GM18498 (cell line): ENCODE results near the gene DOCK4.

ENCODE experiments used
- ATAC-seq: cut with Tn5 transposase; IDR thresholded peaks from one replicate; pipeline ENCODE4 v1.9.1; 2021; ENCODE audit warnings: mild to moderate bottlenecking, moderate library complexity; ENCODE audit not compliant: unreplicated experiment

The DOCK4 gene

DNA sequence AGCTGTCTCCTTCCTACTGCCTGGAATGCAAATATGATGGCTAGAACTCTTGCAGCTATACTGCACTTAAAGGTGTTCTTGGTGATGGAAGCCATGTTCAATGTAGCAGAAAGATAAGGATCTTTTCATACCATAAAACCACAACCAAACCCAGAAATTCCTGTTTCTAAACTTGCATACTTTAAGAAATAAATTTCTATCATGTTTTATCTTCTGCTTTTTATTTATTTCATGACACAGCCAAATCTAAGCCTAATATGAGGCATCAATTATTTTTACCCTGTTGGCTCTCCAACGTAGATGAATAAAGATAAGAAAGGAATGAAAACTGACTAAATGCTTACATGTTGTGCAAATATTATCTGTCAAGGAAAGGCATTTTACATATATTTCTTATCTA is 224.1 kb downstream of the DOCK4 start:
- ATAC-seq, result no peak

DNA sequence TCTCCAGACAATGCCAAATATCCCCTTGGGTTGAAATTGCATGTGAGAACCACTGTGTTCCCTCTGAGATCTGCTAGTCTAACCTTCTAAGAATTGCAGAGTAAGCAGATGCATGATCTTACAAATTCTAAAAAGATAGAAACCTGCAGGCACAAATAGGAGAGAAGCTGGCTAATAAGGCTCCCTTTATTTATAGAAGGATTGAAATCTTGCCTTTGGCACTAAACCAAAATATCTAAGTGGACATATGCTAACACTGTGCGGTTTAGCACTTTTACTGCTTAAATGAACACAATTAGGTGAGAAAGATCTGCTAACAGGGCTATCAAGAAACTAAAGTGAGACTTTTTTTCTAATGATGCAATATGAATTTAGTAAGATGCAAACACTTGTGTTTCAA is 225.5 kb downstream of the DOCK4 start:
- no peak for ATAC-seq

DNA sequence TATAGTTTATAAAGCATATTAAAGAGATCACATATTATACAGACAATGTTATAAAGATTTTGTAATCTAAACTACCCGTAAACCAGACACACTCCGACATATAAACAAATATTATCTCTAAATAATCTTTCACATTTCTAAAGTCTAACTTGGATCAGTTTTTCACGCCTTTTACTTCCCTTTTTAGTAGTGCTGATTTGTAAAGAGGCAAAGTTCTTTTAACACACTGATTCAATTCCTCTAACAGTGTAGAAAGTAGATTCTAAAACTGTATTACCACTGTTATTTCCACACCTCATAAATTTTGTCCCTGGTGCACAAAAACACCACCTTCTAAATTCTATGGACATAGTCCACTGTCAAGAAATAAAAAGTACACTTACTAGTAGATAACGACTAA is 230.9 kb downstream of the DOCK4 start:
- no peak for ATAC-seq

DNA sequence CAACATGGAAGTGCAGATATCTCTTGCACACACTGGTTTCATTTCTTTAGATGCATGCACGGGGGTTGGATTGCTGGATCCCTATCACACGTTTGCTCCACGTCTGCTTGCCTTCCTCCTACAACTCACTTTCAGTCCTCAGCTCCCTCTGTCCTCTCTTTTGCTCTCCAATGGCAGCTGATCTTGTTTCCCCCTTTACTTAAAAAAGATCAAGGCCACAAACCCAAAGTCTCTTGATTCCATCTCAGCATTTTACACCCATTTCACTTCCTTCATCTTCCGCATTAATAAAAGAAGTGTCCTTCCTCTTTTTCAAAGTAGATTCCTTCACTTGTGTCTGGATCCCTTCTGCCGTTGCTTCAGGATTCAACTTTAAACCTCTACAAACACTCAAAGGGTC is 245.2 kb downstream of the DOCK4 start:
- ATAC-seq, result no peak

DNA sequence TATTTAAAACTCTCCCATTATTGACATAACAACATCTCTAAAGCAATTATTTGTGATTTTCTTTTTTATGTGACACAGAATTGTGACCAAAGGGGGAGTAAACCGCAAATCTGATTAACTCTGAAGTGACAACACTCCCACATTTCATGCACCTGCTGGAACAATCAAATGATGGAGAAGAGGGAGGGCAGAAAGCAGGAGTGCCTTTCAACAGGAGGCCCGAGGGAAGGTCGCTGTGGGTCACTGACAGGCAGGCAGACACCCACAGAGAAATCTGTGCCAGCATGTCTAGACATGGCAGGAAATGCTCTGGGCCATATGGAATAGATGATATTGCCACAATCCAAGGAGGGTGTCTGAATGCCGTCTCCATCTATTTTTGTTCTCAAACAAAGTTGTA is 247.3 kb downstream of the DOCK4 start:
- ATAC-seq, result peak; percentile 6

DNA sequence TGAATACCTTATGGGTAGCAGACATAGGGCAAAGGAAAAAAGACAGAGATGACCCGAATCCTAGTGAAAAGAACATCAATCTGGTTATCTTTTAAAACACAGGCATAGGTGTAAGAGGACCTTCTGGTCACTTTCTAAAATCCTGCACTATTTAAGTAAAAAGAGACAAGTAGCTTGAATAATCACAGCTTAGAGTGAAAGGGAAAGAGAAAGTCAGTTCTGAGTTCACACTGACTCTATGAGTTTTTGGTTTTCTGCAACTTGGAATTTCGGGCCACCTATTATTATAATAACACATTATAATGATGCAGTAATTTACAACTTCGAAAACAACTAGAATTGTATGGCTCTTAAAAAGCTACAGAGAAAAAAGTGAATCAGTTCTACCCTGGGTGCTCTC is 247.8 kb downstream of the DOCK4 start:
- ATAC-seq, result peak; percentile 55

DNA sequence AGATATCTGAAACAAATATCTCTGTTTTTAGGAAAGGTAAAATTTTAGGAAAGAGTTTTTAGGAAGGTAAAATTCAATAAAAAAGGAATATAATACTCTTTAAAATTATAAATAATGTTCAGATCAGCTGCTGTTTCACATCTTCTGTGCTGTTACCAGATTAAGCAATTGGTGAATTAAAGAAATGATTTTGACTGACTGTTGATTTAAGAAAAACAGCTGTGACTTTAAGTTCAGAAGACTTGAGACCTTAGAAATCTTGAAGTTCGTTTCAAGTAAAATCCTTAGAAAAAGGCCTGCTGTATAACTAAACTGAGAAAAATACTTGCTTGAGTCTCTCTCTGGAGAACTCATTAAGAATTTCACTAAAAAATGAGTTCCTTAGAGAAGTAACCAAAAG is 250.6 kb downstream of the DOCK4 start:
- ATAC-seq, result no peak

DNA sequence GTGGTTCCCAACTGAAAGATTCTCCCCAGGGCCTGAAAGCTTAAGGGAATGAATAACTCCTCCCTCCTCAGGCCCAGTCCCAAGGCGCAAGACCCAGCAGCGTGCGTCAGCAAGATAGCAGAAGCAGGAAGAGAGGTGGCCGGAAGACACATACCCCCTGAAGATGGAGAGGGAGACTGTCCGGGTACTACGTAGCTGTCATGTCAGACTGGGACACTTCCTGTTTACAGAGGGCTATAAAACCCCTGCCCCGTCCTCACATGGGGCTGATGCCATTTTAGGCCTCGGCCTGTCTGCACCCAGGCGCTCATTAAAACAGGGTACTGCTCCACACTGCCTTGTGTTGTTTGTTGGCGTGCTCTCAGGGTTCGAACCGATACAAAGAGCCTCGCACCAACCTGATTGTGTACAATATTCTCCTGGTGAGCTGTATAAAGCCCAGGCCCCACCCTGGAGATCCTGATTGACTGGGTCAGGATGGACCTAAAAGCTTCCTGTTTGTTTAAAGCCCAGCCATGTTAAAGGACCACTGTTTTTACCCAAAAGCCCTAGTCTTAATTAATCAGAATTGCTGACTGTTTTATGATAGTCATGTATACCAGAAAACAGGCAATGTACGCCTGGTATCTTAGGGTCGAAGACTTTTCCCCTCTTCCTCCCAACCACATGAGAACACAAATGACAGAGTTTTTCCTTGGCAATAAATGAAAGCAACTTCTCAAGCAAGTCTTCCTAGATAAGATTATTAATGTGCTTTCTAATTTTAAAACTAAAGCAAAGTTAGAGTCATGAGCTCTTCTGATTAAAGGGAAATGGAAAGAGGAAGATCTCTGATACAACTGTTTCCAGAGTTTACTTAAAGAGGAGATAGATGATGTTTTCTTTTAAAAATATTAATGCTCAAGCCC is 251.5 kb downstream of the DOCK4 start:
- no peak for ATAC-seq

DNA sequence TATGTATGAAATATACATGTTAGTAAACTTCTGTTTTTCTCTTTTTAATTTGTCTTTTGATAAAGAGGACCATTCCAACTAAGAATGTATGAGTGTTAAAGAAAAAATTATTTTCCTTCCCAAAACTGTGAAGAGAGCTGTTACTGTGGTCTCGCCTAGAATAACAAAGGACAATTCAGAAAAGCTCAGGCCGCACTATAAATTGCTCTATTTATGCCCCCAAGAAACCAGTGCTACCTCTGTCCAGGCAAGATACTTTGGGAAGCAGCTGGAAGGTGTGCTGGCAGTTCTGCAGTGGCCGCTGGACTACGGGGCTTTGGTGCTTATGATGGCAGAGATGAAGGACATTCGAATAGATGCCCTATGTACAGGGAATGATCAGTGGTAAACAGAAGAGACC is 252.1 kb downstream of the DOCK4 start:
- no peak for ATAC-seq

DNA sequence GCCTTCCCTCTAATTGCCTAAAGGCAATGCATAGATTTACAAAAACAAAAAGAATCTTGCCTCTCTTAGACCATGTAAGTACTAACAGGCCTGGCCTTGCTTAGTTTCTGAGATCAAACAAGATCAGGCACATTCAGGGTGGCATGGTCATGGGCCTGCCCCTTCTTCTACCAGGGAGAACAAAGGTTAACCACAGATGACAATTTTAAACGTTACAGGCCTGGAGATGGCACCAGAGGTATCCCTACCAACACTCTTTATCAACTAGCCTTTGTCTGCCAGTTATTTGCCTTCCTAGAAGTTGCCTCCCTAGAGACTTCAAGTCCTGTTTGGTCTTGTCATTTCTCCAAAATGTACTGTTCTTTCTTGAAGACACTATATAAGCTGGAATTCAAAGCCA is 252.6 kb downstream of the DOCK4 start:
- ATAC-seq, result peak; percentile 67

DNA sequence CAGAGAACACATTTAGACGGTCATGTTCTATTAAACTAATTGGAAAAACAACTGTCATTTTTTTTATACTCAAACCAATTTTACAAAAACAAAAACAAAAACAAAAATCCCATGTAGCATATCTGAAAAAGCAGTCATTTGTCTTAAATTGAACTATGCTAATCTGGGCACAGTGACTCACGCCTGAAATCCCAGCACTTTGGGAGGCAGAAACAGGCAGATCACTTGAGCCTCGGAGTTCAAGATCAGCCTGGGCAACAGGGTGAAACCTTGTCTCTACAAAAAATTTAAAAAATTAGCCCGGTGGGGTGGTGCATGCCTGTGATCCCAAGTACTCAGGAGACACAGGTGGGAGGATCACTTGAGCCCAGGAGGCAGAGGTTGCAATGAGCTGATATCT is 253.4 kb downstream of the DOCK4 start:
- ATAC-seq, result no peak

DNA sequence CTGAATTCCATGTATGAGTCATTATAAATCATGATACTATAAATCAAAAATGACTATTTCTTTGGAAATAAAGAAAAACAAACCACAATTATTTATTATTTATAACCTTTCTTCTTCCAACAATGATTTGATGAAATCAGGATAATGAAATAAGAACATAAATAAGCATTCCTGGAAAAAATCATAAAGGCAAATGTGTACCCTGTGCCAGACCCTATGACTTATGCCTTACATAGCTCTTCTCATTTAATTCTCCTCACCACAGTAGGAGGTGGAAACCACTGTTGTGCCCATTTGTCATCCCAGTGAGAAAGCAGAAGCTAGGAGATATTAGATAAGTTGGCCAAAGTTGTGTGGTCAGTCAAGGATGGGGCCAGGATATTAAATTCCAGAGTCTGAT is 255.1 kb downstream of the DOCK4 start:
- ATAC-seq, result no peak

DNA sequence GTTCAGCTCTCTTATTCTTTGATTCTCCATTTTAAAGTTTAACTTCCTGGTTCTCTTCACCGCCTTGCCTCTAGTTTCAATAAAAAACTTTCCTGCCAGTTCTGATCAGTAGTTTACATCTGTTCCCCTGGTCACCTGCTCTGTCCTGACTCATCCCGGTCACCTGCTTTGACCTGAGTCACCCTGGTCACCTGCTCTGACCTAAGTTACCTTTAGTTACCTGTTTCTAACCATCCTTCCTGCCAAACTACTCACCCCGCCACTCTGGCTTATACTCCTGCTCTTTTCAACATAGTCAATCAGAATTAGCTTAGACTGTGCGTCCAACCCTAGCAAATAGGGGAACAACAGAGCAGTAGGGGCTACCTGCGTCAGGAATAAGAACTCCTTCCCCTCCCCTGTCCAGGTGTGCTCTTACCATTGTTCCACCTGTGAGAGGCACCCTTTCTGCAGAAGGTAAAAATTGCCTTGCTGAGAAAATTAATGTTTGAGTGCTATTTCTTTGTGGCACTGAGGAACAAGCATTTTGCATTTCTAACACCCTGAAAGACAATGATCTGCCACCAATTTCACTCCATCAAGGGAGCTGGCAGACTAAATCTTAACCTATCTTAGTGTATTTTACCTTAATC is 263.6 kb downstream of the DOCK4 start:
- ATAC-seq, result no peak

DNA sequence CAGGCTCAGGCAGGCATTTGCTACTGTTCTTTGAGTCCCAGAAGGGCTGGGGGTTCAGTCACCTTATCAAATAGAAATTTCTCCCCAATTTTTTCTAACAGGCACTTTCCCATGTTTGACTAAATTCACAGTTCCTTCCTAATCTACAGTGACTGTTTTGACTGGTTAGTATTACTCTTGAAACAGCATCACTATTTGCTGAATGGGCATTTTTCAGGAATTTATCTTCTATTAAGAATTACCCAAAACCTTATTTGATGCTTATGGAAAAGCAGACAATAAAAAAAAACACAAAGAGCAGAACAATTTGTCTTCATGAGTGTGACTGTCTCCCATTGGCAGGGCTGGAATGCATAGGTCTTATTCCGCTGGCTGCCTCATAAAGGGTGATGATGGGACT is 269.0 kb downstream of the DOCK4 start:
- no peak for ATAC-seq

DNA sequence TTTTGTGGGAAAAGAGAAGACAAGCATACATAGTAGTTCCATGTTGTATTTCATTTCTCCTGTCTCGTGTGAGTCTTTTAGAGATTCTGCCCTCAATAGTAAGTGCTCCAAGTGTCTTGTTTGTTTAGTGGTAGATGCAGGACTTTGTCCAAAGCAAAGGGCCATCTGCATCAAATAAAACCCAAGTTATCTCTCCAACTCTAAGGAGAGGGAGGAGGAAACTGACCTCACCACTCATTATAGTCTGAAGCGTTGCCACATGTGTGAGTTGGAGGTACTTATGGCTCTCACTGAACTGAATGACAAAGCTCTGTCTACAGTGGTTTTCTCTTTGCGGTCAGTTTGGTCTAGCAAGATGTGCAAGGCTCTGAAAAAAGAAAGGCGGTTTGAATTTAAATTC is 272.6 kb downstream of the DOCK4 start:
- no peak for ATAC-seq

DNA sequence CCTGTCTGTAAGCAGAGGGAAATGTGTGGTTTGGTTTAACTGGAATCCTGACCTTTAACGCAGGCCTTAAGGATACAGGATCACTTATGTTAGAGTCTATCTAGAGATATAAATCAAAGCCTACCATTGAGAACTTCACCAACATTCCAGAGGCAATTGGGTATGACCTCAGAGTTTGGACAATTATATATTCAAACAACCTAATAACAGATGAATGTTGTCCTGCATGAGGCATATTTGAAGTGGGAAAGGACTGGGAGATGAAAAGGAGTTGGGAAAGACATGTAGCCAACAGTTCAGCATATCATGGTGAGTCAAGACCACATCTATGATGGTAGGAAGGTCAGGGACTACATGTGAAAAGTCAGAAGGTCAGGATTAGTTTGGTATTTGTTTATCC is 274.2 kb downstream of the DOCK4 start:
- ATAC-seq, result no peak

DNA sequence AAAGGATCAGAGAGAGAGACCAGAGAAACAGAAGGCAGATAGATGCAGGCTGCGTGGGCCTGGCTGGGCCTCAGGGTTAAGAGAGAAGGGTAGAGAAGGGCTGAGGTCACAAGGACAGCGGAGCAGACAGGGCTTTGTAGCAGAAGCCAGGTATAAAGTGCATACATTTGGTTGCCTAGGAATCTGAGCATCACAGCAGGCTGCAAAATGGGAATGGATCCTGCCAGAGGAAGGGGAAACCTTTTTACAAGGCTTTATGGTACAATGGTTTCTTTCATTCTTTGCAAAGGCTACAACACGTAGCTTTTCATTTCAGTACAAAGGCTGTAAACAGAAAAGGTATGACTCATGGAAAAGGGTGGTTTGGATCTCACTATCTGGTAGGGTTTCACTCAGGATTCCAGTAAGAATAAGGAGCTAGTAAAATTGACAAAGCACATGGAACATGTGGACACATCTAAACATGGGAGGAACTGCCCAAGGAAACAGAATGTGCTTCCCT is 275.1 kb downstream of the DOCK4 start:
- no peak for ATAC-seq

DNA sequence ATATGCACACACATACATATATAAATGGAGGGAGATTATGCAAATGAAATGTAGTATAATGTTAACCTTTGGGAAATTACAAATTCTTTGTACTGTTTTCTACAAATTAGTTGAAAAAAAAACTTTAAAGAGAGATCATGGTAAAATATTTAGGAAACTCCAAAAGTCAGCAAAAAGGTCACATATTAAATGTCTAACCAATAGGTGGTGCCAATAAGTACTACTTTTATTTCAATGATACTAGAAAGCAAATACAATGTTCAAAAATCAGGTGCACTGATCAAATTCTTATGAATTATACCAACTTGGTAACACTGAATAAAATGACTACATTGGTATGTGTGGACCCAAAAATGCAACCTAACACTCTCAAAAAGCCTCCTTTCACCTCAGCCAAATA is 276.9 kb downstream of the DOCK4 start:
- no peak for ATAC-seq

DNA sequence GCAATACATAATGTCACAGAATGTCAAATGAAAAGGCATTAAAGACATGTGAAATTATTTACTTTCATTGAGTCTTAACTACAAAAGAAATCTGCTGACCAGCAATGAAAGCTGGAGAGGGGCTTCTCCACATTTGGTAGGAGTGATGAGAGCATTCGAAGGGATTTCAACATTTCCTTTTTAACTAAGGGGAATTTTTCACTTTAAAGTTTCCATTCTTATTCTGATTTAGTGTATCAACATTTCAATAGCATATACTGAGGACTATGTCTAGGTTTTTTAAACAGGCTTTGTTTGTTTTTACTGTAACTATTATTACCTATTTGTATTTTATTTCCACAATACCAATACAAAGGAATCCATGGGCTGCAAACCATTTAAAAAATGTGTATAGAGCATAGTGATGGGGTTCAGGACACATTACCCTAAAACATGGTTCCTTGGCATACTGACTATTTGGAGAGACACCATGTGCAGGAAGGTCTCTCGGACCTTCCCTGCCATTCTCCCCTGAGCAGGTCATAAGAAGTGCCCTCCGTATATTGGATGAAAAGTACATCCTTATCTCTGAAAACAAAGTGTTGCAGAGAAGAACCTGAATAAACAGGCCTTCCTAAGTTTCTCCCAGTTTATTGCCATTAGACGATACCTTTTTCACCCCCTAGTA is 278.7 kb downstream of the DOCK4 start:
- ATAC-seq, result no peak

DNA sequence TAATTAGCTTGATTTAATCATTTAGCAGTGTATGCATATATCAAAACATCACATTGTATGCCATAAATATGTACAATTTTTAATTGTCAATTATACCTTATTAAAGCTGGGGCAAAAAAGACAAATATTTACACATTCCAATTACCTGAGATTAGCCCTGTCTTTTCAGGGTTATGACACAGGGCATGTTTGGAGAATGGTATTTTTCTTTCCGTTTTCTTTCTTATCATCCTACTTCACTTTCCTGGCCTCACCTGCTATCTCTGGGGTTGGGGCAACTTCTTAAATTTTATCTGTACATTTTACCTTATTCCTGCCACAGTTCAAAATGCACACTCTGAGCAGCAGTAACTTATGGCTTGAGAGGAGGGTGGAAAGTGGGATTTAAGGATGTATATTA is 285.9 kb downstream of the DOCK4 start:
- no peak for ATAC-seq

DNA sequence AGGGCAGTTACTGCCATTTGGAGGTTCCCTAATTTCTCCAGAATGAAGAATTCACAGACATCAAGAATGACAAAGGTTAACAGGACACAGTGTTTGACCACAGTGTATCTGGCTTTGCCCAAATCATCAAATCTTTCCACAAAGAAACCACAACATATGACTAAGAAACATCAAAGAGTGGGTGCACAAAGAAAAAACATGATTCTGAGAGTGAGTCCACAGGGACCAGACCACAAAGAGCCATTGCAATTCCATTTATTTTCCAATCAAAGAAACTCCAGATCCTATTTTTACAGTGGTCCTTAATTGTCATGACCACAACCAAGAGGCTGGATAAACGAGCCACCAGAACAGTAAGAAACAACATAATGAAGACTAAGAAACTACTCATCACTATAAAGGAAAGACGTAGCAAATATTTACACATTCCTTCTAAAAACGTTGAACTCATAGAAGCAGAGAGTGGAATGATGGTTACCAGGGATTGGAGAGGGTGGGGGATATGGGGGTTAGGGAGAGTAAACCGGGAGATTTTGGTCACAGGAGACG is 286.5 kb downstream of the DOCK4 start:
- ATAC-seq, result no peak

DNA sequence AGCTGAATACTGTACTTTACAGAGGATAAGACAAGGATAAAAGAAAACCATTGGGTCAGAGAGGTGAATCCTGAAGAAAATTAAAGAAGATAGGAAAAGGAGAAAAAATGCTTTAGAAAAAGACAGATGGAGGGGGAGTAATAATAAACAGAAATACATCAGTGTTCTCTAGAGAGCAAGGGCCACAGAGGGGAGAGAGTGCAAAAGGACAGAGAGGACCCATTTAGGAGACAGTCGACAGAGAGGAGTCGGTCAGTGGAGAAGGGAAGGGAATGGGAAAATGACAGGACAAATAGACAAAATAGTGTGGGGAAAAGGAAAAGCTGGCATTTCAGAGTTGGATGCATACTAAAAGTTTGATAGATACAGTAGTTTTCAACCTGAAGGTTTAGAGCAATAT is 287.0 kb downstream of the DOCK4 start:
- no peak for ATAC-seq
